T-cell (primary cell): ENCODE data around the gene OSBPL10. TPM values are rescaled to one million over a fixed set of nuclear protein-coding genes. Genes with fewer than 3 reads are reported as not detected.

Experiments
- ATAC-seq, 4 experiments: fragments of 200-7000 bp in 3 of 4; fragments of 150-1000 bp in 1 of 4; cut with Tn5 transposase; replicated peaks in 1 of 4; 1 replicate in 3 of 4; 2 replicates in 1 of 4; pipeline ENCODE4 v1.10.0; 2021; ENCODE audit warnings: moderate library complexity in 3 of 4, mild to moderate bottlenecking in 2 of 4, moderate number of reproducible peaks in 1 of 4
- CTCF ChIA-PET, 2 donors: fragments of 300-600 bp; sonication (Branson Sonifier 250); formaldehyde crosslinking; loops; one replicate each; lab custom pipeline; 2022; ENCODE audit warnings: antibody characterized with exemption in 2 of 2; lab: Charles Lee
- POLR2A ChIA-PET, 2 donors: fragments of 300-600 bp; sonication (Branson Sonifier 250); formaldehyde crosslinking; loops; one replicate each; lab custom pipeline; 2022; ENCODE audit warnings: antibody characterized with exemption in 2 of 2; lab: Charles Lee
- DNase-seq, 35 experiments: peaks; one replicate each; pipeline versions ENCODE4 v3.0.0 to v3.0.0-alpha.2; 2013 to 2023
- H3K27ac ChIP-seq: one replicate; pipeline ENCODE4 v1.5.1; 2013; ENCODE audit warnings: low read length
- H3K27me3 ChIP-seq, 2 experiments: replicated peaks in 1 of 2; 1 replicate in 1 of 2; 2 replicates in 1 of 2; pipeline versions ENCODE4 v1.6.1 to v1.7.0; 2013; ENCODE audit warnings: low read length in 1 of 2, mixed read lengths in 1 of 2; ENCODE audit not compliant: control insufficient read depth in 2 of 2, insufficient read depth in 2 of 2; ENCODE audit errors: extremely low read depth in 1 of 2
- H3K36me3 ChIP-seq, 2 donors: 1 replicate in 1 of 2; 2 replicates in 1 of 2; pipeline versions ENCODE4 v1.6.1 to v1.7.0; 2013; ENCODE audit warnings: low read length in 1 of 2; ENCODE audit not compliant: control insufficient read depth in 2 of 2, insufficient read depth in 1 of 2; ENCODE audit errors: extremely low read depth in 1 of 2
- H3K4me1 ChIP-seq, 2 experiments: 1 replicate in 1 of 2; 2 replicates in 1 of 2; pipeline versions ENCODE4 v1.6.1 to v1.7.0; 2013; ENCODE audit warnings: low read length in 2 of 2, mixed read lengths in 1 of 2; ENCODE audit not compliant: insufficient read depth in 2 of 2, control insufficient read depth in 1 of 2; ENCODE audit errors: extremely low read depth in 1 of 2
- H3K4me3 ChIP-seq, 2 donors: 1 replicate in 1 of 2; 2 replicates in 1 of 2; pipeline versions ENCODE4 v1.5.1 to v1.7.0; 2013; ENCODE audit warnings: mild to moderate bottlenecking in 2 of 2, low read length in 1 of 2, moderate library complexity in 1 of 2; ENCODE audit not compliant: control insufficient read depth in 1 of 2; ENCODE audit errors: extremely low read depth in 1 of 2
- H3K9me3 ChIP-seq: 2 replicates; pipeline ENCODE4 v1.7.0; 2013
- H3K27ac Mint-ChIP-seq, 2 donors: one replicate each; pipeline ENCODE4 v1.8.0; 2020 to 2021; ENCODE audit warnings: mild to moderate bottlenecking in 2 of 2, mixed read lengths in 2 of 2
- H3K27me3 Mint-ChIP-seq, 2 donors: one replicate each; pipeline ENCODE4 v1.8.0; 2021 to 2022; ENCODE audit warnings: mixed read lengths in 2 of 2
- H3K36me3 Mint-ChIP-seq: one replicate; pipeline ENCODE4 v1.8.0; 2021; ENCODE audit warnings: mixed read lengths
- H3K4me1 Mint-ChIP-seq, 3 donors: one replicate each; pipeline ENCODE4 v1.8.0; 2020 to 2022; ENCODE audit warnings: mixed read lengths in 3 of 3, mild to moderate bottlenecking in 1 of 3
- H3K4me3 Mint-ChIP-seq, 3 donors: one replicate each; pipeline ENCODE4 v1.8.0; 2020 to 2022; ENCODE audit warnings: mild to moderate bottlenecking in 3 of 3, mixed read lengths in 3 of 3, moderate library complexity in 3 of 3
- H3K9me3 Mint-ChIP-seq, 3 donors: one replicate each; pipeline ENCODE4 v1.8.0; 2020 to 2022; ENCODE audit warnings: mixed read lengths in 3 of 3
- WGBS: methylation state at CpG from one replicate; pipeline ENCODE4 v1.1.5; 2013; ENCODE audit warnings: missing lambda C conversion rate; ENCODE audit not compliant: insufficient coverage; 5-methylcytosine and 5-hydroxymethylcytosine counted together
- total RNA-seq, 35 experiments: library from RNA in 6 of 35; stranded (reverse) in 6 of 35; fragments of 120-200 nt in 1 of 35; gene quantifications; one replicate each; pipeline versions ENCODE4 v1.2.1 to v1.2.4 and lab custom pipeline; 2013 to 2026

Gene OSBPL10
- total RNA-seq, 5 donors from 2014 or later (not counting 1 experiment from before 2014, with no cell fraction given), result 0.77 to 10.4 (median 2.1) TPM

DNA sequence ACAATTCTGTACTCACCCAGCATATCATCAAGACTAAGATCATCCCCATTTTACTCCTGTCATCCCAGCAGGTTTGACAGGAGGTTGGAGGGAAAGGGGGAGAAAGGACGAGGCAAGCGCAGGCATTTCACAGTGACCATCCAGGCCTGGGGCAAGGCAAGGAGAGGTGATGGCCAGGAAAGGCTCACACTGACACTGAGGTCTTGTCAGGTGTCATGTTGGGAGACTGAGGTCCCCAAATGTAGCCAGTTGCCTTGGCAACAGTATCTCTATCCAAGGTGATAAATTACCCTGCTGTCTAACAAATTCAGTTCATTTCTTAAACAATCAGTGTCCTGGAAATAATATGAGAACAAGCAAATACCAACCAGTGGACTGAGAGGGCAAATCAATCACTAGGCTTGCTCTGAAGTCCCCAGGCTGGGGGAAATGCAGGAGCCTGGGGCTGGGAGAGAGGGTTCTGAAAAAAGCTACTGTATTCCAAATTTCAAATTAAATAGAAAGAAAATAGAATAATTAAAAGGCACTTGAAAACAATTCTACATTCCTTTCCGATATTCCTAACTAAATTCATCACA, 172.8 kb downstream of the OSBPL10 start:
- peaks cover 0 to 3% of the 10 kb centered on the region in 2 donors for H3K27me3 Mint-ChIP-seq
- ATAC-seq, result no peak
- ChIA-PET POLR2A (interaction anchor here in 1 of 2 donors (0.7 kb wide), 1 partner anchor 540 kb away, joined by 4 read pairs; no protein-coding TSS in a partner anchor), CTCF (no interaction called here)
- H3K27me3 ChIP-seq, result peaks cover 0 to 2% of the 10 kb centered on the region in 2 experiments
- H3K4me1 Mint-ChIP-seq, result peaks cover 0 to 2% (median 0%) of the 10 kb centered on the region in 3 donors
- H3K4me3 ChIP-seq, result no peak overlapping the region
- no peak overlapping the region for H3K27ac Mint-ChIP-seq
- H3K36me3 ChIP-seq, result no peaks in the 10 kb centered on the region
- 82% methylated on average over 2 of the region's 3 CpGs for WGBS
- H3K27ac ChIP-seq, result no peak overlapping the region
- no peaks in the 10 kb centered on the region for H3K9me3 Mint-ChIP-seq
- no peaks in the 10 kb centered on the region for H3K36me3 Mint-ChIP-seq
- no peak for DNase-seq
- no peaks in the 10 kb centered on the region for H3K4me1 ChIP-seq
- no peak overlapping the region for H3K4me3 Mint-ChIP-seq
- no peaks in the 10 kb centered on the region for H3K9me3 ChIP-seq

DNA sequence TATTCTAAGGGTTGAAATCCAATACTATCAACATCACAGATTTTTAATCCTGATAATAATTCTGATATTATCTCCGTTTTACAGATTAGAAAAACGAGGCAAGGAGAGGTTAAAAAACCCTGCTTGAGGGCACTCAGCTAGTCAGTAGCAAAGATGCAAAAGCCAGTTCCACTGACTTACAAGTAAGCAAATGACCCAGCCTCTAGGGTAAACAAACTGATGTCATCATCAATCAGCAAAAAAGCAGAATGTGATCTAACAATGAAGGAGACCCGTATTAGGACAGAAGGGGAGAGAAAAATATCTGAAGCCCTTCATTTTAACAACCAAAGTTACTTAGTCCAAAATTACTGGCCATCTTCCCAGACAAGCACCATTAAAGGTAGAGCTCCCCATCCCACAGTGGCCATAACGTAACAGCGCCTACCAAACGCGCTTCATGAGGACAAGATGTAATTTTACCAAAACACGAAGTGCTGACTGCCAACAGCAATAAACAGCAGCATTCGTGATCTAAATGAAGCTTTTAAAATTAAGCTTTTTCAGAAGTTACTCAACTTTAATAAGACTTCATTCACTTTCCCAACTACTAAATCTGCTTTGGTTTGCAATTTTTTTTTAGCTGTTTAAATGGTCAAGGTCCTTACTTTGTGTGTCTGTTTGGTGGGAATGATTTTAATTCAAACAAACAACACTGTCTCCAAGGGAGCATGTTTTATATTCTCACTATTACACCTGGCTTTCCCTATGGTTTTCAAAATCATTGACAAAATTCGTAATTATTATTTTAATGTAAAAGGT, 176.6 kb downstream of the OSBPL10 start:
- Histone ChIP-seq H3K27me3 (no peaks in the 10 kb centered on the region), H3K9me3 (no peaks in the 10 kb centered on the region), H3K4me1 (no peaks in the 10 kb centered on the region), H3K36me3 (no peaks in the 10 kb centered on the region), H3K27ac (no peak overlapping the region), H3K4me3 (no peak overlapping the region)
- no peak overlapping the region for H3K4me3 Mint-ChIP-seq
- CTCF ChIA-PET, result interaction anchor here in 1 of 2 donors (0.6 kb wide), 1 partner anchor 76 kb away, joined by 3 read pairs; no protein-coding TSS in a partner anchor
- 100% methylated on average over 1 of the region's 10 CpGs for WGBS
- no peaks in the 10 kb centered on the region for H3K36me3 Mint-ChIP-seq
- no peaks in the 10 kb centered on the region for H3K4me1 Mint-ChIP-seq
- H3K27ac Mint-ChIP-seq, result no peak overlapping the region
- DNase-seq (no peak), ATAC-seq (no peak)
- no peaks in the 10 kb centered on the region for H3K9me3 Mint-ChIP-seq
- POLR2A ChIA-PET, result no interaction called here
- H3K27me3 Mint-ChIP-seq, result peaks cover 0 to 3% of the 10 kb centered on the region in 2 donors

DNA sequence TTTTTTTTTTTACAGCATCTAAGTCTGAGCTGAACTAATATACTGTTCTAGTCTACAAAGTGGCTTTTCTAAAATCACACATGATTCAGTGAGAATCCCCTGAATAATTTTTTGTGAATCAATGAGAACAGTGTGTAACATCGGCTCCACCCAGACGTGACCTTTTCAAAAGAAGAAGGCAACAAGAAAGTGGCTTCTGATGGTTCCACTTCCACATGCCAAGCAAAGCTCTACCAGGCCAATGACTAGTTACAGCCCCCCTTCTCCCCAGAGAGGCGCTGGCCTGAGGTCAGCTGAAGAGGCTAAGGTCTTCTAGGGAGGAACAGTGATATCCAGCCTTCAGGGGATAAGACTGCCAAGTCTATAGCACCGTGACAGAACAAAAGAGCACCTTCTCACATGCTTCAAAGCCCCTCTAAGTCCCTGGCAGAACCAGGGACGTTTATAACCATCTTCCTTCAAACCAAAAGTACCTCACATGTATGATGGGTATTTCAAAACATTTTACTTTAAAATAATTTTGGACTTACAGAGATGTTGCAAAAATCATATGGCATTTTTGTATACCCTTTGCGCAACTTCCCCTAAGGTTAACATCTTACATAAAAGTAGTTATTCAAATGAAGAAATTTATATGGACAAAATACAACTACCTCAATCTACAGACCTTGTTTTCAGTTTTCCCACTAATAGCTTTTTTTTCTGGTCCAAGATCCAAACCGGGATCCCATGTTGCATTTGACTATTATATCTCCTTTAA, 177.9 kb downstream of the OSBPL10 start:
- no peak overlapping the region for H3K4me3 ChIP-seq
- Mint-ChIP-seq H3K9me3 (no peaks in the 10 kb centered on the region), H3K4me3 (no peak overlapping the region), H3K4me1 (no peaks in the 10 kb centered on the region), H3K27ac (no peak overlapping the region), H3K36me3 (no peaks in the 10 kb centered on the region), H3K27me3 (peaks cover 0 to 3% of the 10 kb centered on the region in 2 donors)
- no peaks in the 10 kb centered on the region for H3K36me3 ChIP-seq
- H3K27me3 ChIP-seq, result no peaks in the 10 kb centered on the region
- no peak overlapping the region for H3K27ac ChIP-seq
- ATAC-seq, result no peak
- no peaks in the 10 kb centered on the region for H3K4me1 ChIP-seq
- CTCF ChIA-PET, result interaction anchor here in 1 of 2 donors (0.6 kb wide), 1 partner anchor 871 kb away, joined by 3 read pairs; no protein-coding TSS in a partner anchor
- POLR2A ChIA-PET, result interaction anchor here in 1 of 2 donors (0.6 kb wide), 1 partner anchor 301 kb away, joined by 7 read pairs; no protein-coding TSS in a partner anchor
- H3K9me3 ChIP-seq, result no peaks in the 10 kb centered on the region
- WGBS, result no CpG with 5 or more reads among the region's 7 CpGs
- DNase-seq, result no peak

DNA sequence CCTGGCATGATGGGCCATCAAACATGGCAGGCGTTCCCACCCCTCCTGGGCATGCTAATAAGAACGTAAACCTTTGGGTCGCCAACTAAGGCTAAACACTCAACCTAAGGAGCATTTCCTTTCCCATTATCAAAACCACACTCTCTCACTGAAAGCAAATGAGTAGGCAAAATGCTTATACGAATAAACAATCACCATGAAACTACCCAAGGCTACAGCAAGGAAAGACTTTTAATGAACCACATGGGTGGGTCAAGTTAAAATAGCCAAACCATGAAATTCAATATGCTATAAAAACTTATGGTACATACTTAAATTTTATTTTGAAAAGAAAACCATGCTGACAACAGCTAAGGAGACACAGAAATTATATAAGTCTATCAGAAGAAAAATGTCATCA, 180.6 kb downstream of the OSBPL10 start:
- Histone ChIP-seq H3K36me3 (no peaks in the 10 kb centered on the region), H3K4me1 (peaks cover 0 to 2% of the 10 kb centered on the region in 2 experiments), H3K27ac (no peak overlapping the region), H3K4me3 (no peak overlapping the region), H3K9me3 (no peaks in the 10 kb centered on the region), H3K27me3 (no peaks in the 10 kb centered on the region)
- Mint-ChIP-seq H3K4me1 (no peaks in the 10 kb centered on the region), H3K4me3 (no peak overlapping the region), H3K36me3 (no peaks in the 10 kb centered on the region), H3K27ac (no peak overlapping the region), H3K27me3 (no peaks in the 10 kb centered on the region), H3K9me3 (no peaks in the 10 kb centered on the region)
- DNase-seq (no peak), ATAC-seq (no peak)
- ChIA-PET CTCF (no interaction called here), POLR2A (no interaction called here)
- 92% methylated on average over 4 of the region's 4 CpGs for WGBS

DNA sequence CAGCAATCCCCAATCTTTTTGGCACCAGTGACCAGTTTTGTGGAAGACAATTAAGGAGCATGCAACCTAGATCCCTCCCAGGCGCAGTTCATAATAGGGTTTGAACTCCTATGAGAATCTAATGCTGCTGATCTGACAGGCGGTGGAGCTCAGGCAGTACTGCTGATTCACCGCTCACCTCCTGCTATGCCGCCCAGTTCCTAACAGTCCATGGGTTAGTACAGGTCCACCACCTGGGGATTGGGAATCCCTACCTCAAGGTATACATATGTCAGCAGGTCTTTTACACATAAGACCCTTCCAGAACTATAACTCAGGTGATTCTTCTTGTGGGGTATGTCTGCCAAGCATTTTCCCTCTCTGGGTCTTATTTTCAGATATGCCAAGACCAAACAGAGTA, 182.2 kb downstream of the OSBPL10 start:
- WGBS, result 89% methylated on average over 2 of the region's 4 CpGs
- ATAC-seq (no peak), DNase-seq (no peak)
- Histone ChIP-seq H3K27ac (no peak overlapping the region), H3K4me3 (no peak overlapping the region), H3K27me3 (no peaks in the 10 kb centered on the region), H3K4me1 (peaks cover 0 to 2% of the 10 kb centered on the region in 2 experiments), H3K9me3 (no peaks in the 10 kb centered on the region), H3K36me3 (no peaks in the 10 kb centered on the region)
- no peaks in the 10 kb centered on the region for H3K36me3 Mint-ChIP-seq
- no peaks in the 10 kb centered on the region for H3K4me1 Mint-ChIP-seq
- H3K27me3 Mint-ChIP-seq, result no peaks in the 10 kb centered on the region
- ChIA-PET POLR2A (no interaction called here), CTCF (no interaction called here)
- no peak overlapping the region for H3K27ac Mint-ChIP-seq
- H3K9me3 Mint-ChIP-seq, result no peaks in the 10 kb centered on the region
- H3K4me3 Mint-ChIP-seq, result no peak overlapping the region

DNA sequence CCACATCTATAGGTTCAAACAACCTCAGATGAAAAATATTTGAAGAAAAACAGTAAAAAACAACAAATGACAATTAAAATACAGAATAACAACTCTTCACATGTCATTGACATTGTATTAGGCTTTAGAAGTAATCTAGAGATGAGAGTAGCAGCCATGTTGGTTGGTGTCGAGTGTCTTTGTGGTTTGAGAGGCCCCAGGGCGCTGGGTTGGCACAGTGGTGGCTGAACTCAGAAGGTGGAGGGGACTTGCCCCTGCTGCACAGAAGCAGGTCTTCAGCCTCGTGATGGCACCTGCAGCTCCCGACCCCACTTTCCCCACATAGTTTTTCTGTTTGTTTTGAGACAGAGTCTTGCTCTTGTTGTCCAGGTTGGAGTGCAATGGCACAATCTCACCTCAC, 187.2 kb downstream of the OSBPL10 start:
- CTCF ChIA-PET, result no interaction called here
- no peak overlapping the region for H3K4me3 ChIP-seq
- WGBS, result 46% methylated on average over 2 of the region's 4 CpGs
- no peaks in the 10 kb centered on the region for H3K36me3 ChIP-seq
- H3K36me3 Mint-ChIP-seq, result no peaks in the 10 kb centered on the region
- no peak overlapping the region for H3K27ac ChIP-seq
- H3K27me3 ChIP-seq, result no peaks in the 10 kb centered on the region
- H3K27ac Mint-ChIP-seq, result no peak overlapping the region
- H3K9me3 ChIP-seq, result no peaks in the 10 kb centered on the region
- H3K27me3 Mint-ChIP-seq, result no peaks in the 10 kb centered on the region
- H3K4me1 ChIP-seq, result peaks cover 0 to 2% of the 10 kb centered on the region in 2 experiments
- POLR2A ChIA-PET, result no interaction called here
- H3K4me1 Mint-ChIP-seq, result no peaks in the 10 kb centered on the region
- no peaks in the 10 kb centered on the region for H3K9me3 Mint-ChIP-seq
- H3K4me3 Mint-ChIP-seq, result no peak overlapping the region
- DNase-seq, result no peak
- ATAC-seq, result no peak
